PC-3 (cell line): ENCODE measurements around the gene THADA. TPM values are rescaled to one million over a fixed set of nuclear protein-coding genes. Genes with fewer than 3 reads are reported as not detected.

Source experiments
- ATAC-seq: fragments of 200-7000 bp; cut with Tn5 transposase; 2 replicates; pipeline ENCODE4 v1.9.1; 2020; ENCODE audit warnings: mild to moderate bottlenecking, moderate library complexity
- BruUV-seq: library from RNA; stranded (reverse); fragments of 400-500 nt; replicated peaks from 2 replicates; lab custom pipeline; 2021; lab: Mats Ljungman, UMichigan
- CTCF ChIA-PET: fragments of 300-600 bp; sonication (Branson Sonifier 250); formaldehyde crosslinking; loops from one replicate; lab custom pipeline; 2022; ENCODE audit warnings: antibody characterized with exemption; lab: Charles Lee
- POLR2A ChIA-PET: fragments of 300-600 bp; sonication (Branson Sonifier 250); formaldehyde crosslinking; loops from one replicate; lab custom pipeline; 2022; ENCODE audit warnings: antibody characterized with exemption; ENCODE audit not compliant: unreplicated experiment; lab: Charles Lee
- DNase-seq: peaks from one replicate; pipeline ENCODE4 v3.0.0-alpha.2; 2015
- H2AFZ ChIP-seq: fragments of 300-600 bp; sonication (generic); 2 replicates; pipeline ENCODE4 v1.6.0; 2016; ENCODE audit warnings: antibody characterized with exemption, low read length
- H3F3A ChIP-seq: fragments of 300-600 bp; sonication (generic); one replicate; pipeline ENCODE4 v1.6.0; 2017; ENCODE audit warnings: antibody characterized with exemption, low read length, control low read depth, mild to moderate bottlenecking; ENCODE audit not compliant: unreplicated experiment
- H3K27ac ChIP-seq: fragments of 300-600 bp; sonication (generic); 2 replicates; pipeline ENCODE4 v1.5.1; 2016; ENCODE audit warnings: mild to moderate bottlenecking, low read length
- H3K27me3 ChIP-seq: fragments of 300-600 bp; sonication (generic); 2 replicates; pipeline ENCODE4 v1.6.1; 2016; ENCODE audit warnings: low read length, mixed read lengths
- H3K36me3 ChIP-seq: fragments of 300-600 bp; sonication (generic); 2 replicates; pipeline ENCODE4 v1.6.1; 2016; ENCODE audit warnings: low read depth, mixed run types, low read length, mixed read lengths
- H3K4me1 ChIP-seq: fragments of 300-600 bp; sonication (generic); 2 replicates; pipeline ENCODE4 v1.5.1; 2016; ENCODE audit warnings: low read length; ENCODE audit not compliant: insufficient read depth
- H3K4me2 ChIP-seq: fragments of 300-600 bp; sonication (generic); 2 replicates; pipeline ENCODE4 v1.6.0; 2016; ENCODE audit warnings: low read length
- H3K4me3 ChIP-seq: fragments of 300-600 bp; sonication (generic); 2 replicates; pipeline ENCODE4 v1.5.1; 2016; ENCODE audit warnings: mild to moderate bottlenecking, low read length, mixed read lengths
- H3K79me2 ChIP-seq: fragments of 300-600 bp; sonication (generic); 2 replicates; pipeline ENCODE4 v1.6.1; 2017; ENCODE audit warnings: low read length, mixed read lengths
- H3K9ac ChIP-seq: fragments of 300-600 bp; sonication (generic); 2 replicates; pipeline ENCODE4 v1.6.0; 2016; ENCODE audit warnings: mild to moderate bottlenecking, low read length
- H3K9me2 ChIP-seq: fragments of 300-600 bp; sonication (generic); replicated peaks from 2 replicates; pipeline ENCODE4 v1.6.1; 2016; ENCODE audit warnings: mixed run types, low read length, mixed read lengths
- H3K9me3 ChIP-seq: fragments of 300-600 bp; sonication (generic); 2 replicates; pipeline ENCODE4 v1.6.1; 2016; ENCODE audit warnings: low read length, mixed read lengths
- H4K20me1 ChIP-seq: fragments of 300-600 bp; sonication (generic); 2 replicates; pipeline ENCODE4 v1.6.1; 2016; ENCODE audit warnings: low read length, mixed read lengths
- CTCF ChIP-seq: fragments of 300-600 bp; sonication (generic); conservative IDR thresholded peaks from 2 replicates; pipeline ENCODE4 v1.5.1; 2017; ENCODE audit warnings: antibody characterized with exemption, low read depth, mild to moderate bottlenecking, low read length
- EZH2 ChIP-seq: fragments of 300-600 bp; sonication (generic); IDR thresholded peaks from one replicate; pipeline ENCODE4 v1.6.1; 2017; ENCODE audit warnings: antibody characterized with exemption, mild to moderate bottlenecking, low read length; ENCODE audit not compliant: unreplicated experiment
- EZH2phosphoT487 ChIP-seq: fragments of 300-600 bp; sonication (generic); IDR thresholded peaks from 2 replicates; pipeline ENCODE4 v1.6.1; 2018; ENCODE audit warnings: mild to moderate bottlenecking, antibody characterized with exemption, low read length, borderline replicate concordance
- intact Hi-C: fragments of 100-400 bp; cut with micrococcal nuclease; formaldehyde crosslinking; loops from 2 replicates; pipeline ENCODE4 v1.9.0; 2023
- total RNA-seq: library from RNA; depleted of rRNA; stranded (reverse); fragments of >200 nt; gene quantifications from 2 replicates; pipeline ENCODE4 v1.2.3, GENCODE V29; 2014

THADA gene
- total RNA-seq, 1 experiment from 2014 or later: 33.6 TPM

GRCh38 chr2:43518181-43518580, 77.7 kb downstream of the THADA start:
- TF ChIP-seq CTCF (no peak), EZH2phosphoT487 (no peak), EZH2 (no peak)
- Histone ChIP-seq H3K4me2 (no peak overlapping the region), H3K4me3 (no peak overlapping the region), H3K9me2 (no peaks in the 10 kb centered on the region), H3K79me2 (no peaks in the 10 kb centered on the region), H3K9ac (no peak overlapping the region), H3K27me3 (no peaks in the 10 kb centered on the region), H3K9me3 (no peaks in the 10 kb centered on the region), H3K4me1 (0 out of 2 replicates have a peak, but pooled peaks cover 4% of the 10 kb centered on the region), H3K27ac (no peak overlapping the region), H3F3A (no peaks in the 10 kb centered on the region), H3K36me3 (0 out of 2 replicates have a peak, but pooled peaks cover under 1% of the 10 kb centered on the region), H4K20me1 (no peaks in the 10 kb centered on the region), H2AFZ (no peak overlapping the region)
- ChIA-PET POLR2A (no interaction called here), CTCF (no interaction called here)
- ATAC-seq: no peak
- no peak for DNase-seq
- intact Hi-C loops: no loop called here
- no TSS peak for BruUV-seq

GRCh38 chr2:43515807-43516497, 79.9 kb downstream of the THADA start:
- Histone ChIP-seq H3K9ac (no peak overlapping the region), H2AFZ (no peak overlapping the region), H4K20me1 (no peaks in the 10 kb centered on the region), H3K27ac (no peak overlapping the region), H3K9me3 (no peaks in the 10 kb centered on the region), H3F3A (no peaks in the 10 kb centered on the region), H3K27me3 (no peaks in the 10 kb centered on the region), H3K4me2 (no peak overlapping the region), H3K9me2 (no peaks in the 10 kb centered on the region), H3K36me3 (peaks cover 6% of the 10 kb centered on the region; the same call in 1 of the 2 replicates), H3K4me3 (no peak overlapping the region), H3K4me1 (0 out of 2 replicates have a peak, but pooled peaks cover 4% of the 10 kb centered on the region), H3K79me2 (no peaks in the 10 kb centered on the region)
- BruUV-seq: no TSS peak
- ChIA-PET POLR2A (no interaction called here), CTCF (no interaction called here)
- DNase-seq (no peak), ATAC-seq (no peak)
- TF ChIP-seq EZH2: no peak
- no peak for TF ChIP-seq CTCF
- TF ChIP-seq EZH2phosphoT487: no peak
- intact Hi-C loops: no loop called here

- POLR2A ChIA-PET: no interaction called here
These were observed 80.6 kb downstream of the THADA start for GRCh38 chr2:43515248-43515647.

More at GRCh38 chr2:43515248-43515647, 80.6 kb downstream of the THADA start:
- no peak overlapping the region for H3K9ac ChIP-seq
- no peaks in the 10 kb centered on the region for H3K79me2 ChIP-seq
- no TSS peak for BruUV-seq
- DNase-seq (no peak), ATAC-seq (no peak)
- no peak overlapping the region for H3K4me2 ChIP-seq
- H2AFZ ChIP-seq: no peak overlapping the region
- intact Hi-C loops: no loop called here
- H3K36me3 ChIP-seq: peaks cover 6% of the 10 kb centered on the region; the same call in 1 of the 2 replicates
- H3K27me3 ChIP-seq: no peaks in the 10 kb centered on the region
- H4K20me1 ChIP-seq: no peaks in the 10 kb centered on the region
- CTCF ChIA-PET: no interaction called here
- no peak overlapping the region for H3K4me3 ChIP-seq
- no peak overlapping the region for H3K27ac ChIP-seq
- no peaks in the 10 kb centered on the region for H3K9me3 ChIP-seq
- no peaks in the 10 kb centered on the region for H3K9me2 ChIP-seq
- 0 out of 2 replicates have a peak, but pooled peaks cover 4% of the 10 kb centered on the region for H3K4me1 ChIP-seq
- no peaks in the 10 kb centered on the region for H3F3A ChIP-seq
- TF ChIP-seq EZH2phosphoT487 (no peak), CTCF (no peak), EZH2 (no peak)
